Myocyte (in vitro differentiated cells): Measurements from ENCODE around the gene OMG. TPM values are rescaled to one million over a fixed set of nuclear protein-coding genes. Genes with fewer than 3 reads are reported as not detected.
"Not testable (repeated sequence)": the region's sequence is repeated elsewhere in the genome, so short reads cannot be mapped to it uniquely, and the experiment has no call there.

Experiments used
- DNase-seq: peaks from one replicate; pipeline ENCODE4 v3.0.0-alpha.2; 2012; ENCODE audit warnings: low read depth
- polyA plus RNA-seq: library from polyadenylated mRNA; unstranded; fragments of >200 nt; gene quantifications from one replicate; pipeline ENCODE4 v1.2.1, GENCODE V29; 2012; ENCODE audit warnings: missing spikeins
- total RNA-seq: library from RNA; depleted of rRNA; stranded (reverse); fragments of >200 nt; gene quantifications from 2 replicates; pipeline ENCODE4 v1.2.3, GENCODE V29; 2014

The OMG gene, protein sequence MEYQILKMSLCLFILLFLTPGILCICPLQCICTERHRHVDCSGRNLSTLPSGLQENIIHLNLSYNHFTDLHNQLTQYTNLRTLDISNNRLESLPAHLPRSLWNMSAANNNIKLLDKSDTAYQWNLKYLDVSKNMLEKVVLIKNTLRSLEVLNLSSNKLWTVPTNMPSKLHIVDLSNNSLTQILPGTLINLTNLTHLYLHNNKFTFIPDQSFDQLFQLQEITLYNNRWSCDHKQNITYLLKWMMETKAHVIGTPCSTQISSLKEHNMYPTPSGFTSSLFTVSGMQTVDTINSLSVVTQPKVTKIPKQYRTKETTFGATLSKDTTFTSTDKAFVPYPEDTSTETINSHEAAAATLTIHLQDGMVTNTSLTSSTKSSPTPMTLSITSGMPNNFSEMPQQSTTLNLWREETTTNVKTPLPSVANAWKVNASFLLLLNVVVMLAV
- total RNA-seq = 0.27 and 4.2 TPM in 2 replicates
- 2.0 TPM for polyA plus RNA-seq

DNA sequence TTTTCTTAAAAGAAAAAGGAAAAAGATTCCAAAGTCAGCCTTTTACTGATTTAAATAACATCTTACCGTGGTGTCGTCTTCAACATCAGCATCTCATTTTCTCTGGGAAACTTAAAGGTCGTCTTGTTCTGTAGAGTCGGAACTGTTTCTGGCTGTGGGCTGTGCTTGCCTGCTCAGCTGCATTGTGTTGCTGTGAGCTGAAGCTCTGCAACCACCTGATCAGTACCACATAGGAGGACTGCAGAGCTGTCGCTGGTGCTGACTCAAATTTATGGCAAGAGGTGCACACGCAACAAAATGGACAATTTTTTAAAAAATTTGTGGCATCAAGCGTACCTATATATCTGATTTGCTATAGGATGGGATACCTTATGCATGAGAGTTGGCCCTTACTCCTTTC is at the start of gene OMG:
TSS of gene OMG (minus strand) at position 150 of the 400 bp plus-strand sequence. CDS start 908 bp downstream, outside the sequence.
- DNase-seq = no peak

DNA sequence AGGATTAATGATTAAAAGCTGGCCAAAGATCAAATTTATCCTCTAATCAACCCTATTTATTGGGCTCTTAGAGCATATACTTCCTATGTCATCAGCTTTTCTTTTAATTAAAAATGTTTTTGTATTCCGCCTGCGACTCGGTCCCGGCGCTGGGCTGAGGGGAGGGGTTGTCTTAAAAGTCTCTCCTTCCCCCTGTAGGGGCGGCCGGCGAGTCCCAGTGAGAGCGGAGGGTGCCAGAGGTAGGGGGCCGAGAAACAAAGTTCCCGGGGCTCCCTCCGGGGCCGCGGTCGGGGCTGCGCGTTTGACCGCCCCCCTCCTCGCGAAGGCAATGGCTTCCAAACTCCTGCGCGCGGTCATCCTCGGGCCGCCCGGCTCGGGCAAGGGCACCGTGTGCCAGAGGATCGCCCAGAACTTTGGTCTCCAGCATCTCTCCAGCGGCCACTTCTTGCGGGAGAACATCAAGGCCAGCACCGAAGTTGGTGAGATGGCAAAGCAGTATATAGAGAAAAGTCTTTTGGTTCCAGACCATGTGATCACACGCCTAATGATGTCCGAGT is 48.2 kb upstream of the OMG start:
- DNase-seq = not testable (repeated sequence)

DNA sequence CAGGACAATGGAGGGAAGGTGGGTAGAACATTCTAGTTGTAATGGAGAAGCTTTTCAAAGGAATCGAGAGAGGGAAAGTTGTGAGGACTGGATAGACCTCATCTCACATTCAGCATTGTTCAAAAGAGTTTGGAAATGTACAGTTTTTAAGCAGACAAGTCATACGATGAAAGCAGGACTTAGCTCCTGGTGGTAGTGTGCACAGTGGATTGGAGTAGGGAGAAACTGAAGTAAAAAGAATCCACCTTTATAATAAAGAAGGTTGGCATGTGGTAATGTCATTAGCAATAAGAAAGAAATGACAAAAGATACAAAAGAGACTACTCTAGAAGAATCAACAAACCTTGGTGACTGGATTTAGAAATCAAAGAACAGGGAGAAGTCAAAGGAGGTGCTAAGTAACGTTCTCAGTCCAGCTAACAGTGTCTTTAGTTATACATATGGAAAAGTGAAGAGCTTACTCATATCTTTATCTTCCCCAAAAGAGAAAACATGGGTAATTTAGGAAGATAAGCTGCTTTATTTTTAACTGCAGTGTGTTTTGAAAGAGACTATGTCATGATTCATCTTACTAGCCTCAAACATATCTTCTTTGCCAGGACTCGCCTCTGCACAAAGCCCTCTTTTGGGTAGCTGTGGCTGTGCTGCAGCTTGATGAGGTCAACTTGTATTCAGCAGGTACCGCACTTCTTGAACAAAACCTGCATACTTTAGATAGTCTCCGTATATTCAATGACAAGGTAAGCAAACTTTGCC is 43.0 kb upstream of the OMG start:
- peak; percentile 57 for DNase-seq

DNA sequence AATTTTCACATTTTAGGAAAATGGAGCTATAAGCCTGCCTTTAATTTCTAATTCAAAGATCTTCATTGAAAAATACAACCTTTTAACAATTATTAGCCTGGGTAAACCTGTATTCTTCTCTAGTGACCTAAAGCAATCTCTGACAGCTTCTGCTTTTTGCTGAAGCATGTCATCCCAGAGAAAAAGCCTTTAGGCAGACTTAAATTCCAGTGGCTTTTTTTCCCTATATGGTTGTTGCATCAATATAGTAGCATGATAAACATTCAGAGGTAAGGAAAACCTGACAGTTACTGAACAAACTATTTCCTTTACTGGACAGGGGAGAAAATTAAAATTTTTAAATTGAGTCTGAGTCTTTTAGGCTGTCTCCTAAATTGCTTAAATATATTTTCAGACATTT is 32.2 kb upstream of the OMG start:
- DNase-seq = no peak

DNA sequence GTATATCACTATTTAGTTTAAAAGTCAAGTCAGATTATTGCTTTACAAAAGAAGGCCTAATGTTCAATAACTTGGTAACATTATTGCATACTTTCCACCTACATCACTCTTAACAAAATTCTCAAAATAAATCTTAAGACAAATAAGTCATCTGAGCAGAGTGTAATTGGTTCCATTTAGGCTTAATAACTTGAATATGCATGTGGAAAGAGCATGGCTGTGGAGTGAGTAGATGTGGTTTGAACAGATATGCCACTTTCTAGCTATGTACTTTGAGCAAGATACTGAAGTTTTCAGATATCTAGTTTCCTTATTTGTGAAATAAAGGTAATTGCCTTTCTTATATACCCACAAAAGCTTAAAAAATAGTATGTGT is 31.1 kb upstream of the OMG start:
- peak; percentile 23 for DNase-seq

DNA sequence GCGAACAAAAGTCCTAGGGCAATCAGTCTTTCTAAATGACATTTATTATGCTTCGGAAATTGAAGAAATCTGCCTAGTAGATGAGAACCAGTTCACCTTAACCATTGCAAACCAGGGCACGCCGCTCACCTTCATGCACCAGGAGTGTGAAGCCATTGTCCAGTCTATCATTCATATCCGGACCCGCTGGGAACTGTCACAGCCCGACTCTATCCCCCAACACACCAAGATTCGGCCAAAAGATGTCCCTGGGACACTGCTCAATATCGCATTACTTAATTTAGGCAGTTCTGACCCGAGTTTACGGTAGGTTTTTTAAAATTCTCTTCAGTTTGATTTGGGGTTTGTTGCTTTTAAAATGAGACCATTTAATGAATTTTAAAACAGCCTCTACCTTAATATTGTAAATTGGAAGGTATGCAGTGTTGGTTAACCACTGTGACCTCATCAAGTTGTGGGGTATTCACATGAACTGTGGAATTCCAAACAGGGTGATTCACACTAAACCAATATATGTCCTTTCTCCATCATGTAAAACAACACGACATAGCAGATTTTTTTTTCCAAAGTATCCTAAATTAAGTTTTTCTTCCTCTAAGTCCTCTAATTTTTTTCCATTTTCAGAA is 30.6 kb upstream of the OMG start:
- peak; percentile 66 for DNase-seq

DNA sequence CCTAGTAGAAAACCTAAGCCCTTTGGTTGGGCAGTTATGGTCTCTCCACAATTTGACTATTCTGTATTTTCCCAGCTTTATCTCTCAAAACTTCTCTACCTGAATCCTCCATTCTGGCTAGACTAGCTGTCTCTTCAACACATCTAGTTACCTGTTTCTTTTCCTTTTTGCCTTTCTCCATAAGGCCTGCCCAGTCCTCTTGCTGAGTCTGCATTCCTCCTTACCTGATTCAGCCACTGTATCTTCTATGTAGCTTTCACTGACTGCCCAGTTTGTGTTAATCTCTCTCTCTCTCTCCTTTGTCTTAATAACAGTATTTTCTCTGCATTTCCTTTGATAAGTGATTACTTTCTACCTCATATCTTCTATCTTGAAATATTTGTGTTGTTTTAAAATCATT is 26.5 kb upstream of the OMG start:
- no peak for DNase-seq

DNA sequence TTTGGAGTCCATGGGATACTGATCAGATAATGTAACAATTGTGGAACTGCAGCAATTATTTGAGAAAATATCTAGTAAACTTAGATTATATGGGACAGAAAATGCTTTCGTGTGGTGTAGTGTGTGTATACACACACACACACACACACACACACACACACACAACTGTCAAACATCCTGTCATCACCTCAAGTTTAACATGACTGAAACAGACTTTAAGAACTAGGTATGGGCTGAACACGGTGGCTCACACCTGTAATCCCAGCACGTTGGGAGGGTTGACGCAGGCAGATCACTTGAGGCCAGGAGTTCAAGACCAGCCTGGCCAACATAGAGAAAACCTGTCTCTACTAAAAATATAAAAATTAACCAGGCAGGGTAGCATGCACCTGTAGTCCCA is 24.9 kb upstream of the OMG start:
- DNase-seq = no peak

DNA sequence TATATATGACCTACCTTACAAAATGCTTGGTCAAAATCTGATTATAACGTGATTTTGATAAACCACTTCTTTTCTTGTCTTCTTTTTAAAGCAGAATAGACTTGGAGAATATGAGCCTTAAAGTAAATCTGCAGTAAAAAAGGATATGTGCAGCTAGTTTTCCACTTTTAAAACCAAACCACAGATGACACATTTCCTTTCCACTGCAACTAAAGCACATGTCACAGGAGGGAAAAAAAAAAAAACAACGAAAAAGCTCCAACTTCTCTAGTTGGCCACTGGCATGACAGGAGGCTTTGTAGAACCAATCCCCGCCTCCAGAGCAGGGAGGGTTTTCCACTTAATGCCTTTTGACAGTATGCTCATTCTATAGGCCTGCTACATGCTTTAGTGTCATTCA is 24.4 kb upstream of the OMG start, which contains the start of gene EVI2A:
TSS of gene EVI2A (minus strand) at position 142 of the 400 bp plus-strand sequence. CDS start 2,609 bp downstream, outside the sequence.
- DNase-seq = peak; percentile 76

DNA sequence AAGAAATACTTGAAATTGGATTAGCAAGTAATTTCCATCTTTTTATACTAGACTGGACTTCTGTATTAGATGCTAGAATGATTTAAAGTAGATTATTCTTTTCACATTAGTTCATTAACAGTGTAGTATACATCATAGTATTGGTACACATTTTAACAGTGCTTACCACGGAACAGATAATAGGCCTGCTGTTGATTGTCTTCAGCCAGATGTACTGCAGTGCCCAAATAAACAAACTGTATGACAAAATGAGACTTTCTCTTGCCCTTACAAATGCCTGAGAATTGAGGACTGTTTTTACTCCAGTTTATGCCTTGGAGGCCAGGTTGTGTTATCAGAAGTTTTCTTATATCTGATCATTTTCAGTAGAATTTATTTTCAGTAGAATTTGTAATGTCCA is 23.8 kb upstream of the OMG start:
- peak; percentile 32 for DNase-seq

DNA sequence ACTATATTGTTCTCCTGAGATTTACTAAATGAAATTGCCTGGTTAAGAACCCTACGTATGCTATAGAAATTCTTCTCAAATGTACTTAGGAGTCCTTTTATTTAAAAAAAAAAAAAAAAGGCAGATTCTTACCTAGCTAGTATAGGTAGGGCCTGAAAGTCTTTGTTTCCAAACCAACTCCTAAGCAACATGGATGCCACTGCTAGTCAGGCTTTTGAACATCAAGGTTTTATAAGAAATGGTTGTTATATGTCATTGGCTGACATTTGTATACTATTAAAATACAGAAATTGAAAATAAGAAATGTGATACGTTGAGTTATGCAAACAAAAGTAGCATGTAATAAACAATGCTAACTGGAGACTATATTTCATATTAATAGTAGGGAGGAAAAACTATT is 23.2 kb upstream of the OMG start:
- DNase-seq = no peak

DNA sequence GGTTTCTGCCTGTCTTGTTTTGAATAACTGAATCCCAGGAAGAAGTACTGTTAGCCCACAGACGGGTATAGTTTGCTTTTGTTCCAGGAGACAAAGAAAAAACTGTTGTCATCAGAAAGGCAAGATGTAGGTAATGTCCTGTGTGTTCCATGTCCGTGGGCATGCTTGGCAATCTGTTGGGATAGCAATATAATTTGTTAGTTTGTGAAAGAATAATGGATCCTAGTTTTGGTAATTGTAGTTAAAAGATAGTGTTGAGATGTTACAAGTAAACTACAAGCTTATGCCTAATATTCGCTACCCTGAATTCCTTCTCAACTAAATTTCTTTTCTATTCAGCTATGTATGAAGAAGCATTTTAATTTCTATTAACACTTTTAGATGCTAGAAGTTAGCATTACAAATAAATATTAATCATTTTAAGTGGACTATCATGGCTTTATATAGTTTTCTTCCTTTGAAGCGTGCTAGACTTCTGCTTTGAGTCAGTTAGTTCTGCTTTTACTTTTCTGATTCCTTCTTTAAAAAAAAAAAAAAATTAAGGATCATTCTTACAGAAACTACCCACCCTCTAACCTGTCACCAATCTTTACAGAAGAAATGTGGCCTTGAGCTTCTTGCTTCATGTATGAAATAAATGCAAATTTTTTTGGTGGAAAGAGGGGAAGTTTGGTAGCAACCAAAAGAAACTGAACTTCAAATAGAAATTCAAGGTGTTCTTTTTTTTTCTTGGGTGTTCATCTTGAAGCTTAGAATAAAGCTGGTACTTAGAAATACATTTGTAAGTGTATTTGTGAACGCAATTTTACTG is 22.0 kb upstream of the OMG start:
- DNase-seq = peak; percentile 54

DNA sequence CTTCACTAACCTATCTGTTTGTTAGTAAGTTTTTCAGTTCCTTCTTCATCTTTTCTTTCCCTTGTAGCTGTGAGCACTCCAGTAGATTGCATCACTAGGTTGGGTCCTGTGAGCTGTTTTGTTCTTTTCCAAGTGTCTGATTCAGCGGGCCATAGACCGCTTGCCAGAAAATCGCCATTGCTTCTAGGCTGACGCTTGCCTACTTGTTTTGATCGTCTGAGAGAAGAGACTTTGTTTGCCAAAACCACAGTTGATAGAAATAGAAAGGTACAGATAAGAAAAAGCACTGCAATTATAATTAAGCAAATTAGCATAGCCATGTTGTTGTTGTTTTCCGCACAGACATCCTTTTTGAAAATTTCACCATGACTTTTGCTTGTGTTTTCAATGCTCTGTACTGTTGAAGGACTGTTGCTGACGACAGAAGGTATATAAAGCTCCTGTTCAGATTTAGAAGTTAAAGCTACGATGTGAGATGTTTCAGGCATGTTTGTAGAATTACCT is 21.3 kb upstream of the OMG start:
- DNase-seq = peak; percentile 82

DNA sequence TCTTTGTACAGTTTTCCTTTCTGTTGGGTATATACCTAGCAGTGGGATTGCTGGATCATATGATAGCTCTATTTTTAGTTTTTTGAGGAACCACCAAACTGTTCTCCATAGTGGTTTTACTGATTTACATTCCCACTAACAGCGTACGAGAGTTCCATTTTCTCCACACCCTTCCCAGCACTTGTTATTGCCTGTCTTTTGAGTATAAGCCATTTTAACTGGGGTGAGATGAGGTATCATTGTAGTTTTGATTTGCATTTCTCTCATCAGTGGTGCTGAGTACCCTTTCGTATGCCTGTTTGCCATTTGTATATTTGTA is 17.7 kb upstream of the OMG start:
- DNase-seq = no peak

DNA sequence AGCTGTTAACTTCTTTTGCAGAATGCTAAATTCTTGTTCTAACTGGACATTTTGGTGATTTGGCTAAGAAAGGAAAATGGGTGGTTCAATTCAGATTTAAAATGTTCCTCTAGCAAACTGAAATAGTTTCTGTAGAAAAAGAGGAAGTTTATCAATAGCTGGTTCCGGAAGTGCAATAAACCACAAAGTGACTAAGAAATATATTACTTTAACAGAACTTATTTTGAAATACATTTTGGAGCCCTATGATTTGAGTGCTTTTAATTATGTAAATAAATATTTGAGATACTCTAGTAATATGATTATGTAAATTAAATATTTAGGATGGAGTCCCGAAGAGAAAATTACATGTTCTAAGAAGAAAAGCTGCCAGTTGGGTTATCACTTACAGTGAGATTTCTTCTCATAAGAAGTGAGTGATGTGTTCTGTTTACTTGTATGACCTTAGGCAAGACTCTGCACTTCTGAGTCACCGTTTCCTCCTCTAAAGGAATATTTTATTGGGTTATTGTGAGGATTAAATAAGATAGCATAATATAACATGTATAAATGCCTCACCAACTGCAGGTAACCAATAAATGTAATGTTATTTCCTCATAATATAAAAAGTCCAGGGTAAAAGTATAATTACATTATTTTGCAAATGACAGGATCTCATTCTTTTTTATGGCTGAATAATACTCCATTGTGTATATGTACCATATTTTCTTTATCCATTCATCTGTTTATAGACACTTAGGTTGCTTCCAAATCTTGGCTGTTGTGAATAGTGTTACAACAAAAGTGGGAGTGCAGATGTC is 17.1 kb upstream of the OMG start, which contains the start of gene EVI2B:
TSS of gene EVI2B (minus strand) at position 73 of the 800 bp plus-strand sequence. CDS start 8,445 bp downstream, outside the sequence.
- peak; percentile 16 for DNase-seq

DNA sequence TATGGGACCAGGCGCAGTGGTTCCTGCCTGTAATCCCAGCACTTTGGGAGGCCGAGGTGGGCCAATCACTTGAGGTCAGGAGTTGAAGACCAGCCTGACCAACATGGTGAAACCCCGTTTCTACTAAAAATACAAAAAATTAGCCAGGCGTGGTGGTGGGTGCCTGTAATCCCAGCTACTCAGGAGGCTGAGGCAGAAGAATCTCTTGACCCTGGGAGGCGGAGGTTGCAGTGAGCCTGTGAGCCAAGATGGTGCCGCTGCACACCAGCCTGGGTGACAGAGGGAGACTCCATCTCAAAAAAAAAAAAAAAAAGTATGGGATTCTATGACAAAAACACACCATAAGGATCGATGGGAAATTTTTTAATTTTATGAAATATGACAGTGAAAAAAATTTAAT is 15.2 kb upstream of the OMG start:
- DNase-seq = not testable (repeated sequence)

DNA sequence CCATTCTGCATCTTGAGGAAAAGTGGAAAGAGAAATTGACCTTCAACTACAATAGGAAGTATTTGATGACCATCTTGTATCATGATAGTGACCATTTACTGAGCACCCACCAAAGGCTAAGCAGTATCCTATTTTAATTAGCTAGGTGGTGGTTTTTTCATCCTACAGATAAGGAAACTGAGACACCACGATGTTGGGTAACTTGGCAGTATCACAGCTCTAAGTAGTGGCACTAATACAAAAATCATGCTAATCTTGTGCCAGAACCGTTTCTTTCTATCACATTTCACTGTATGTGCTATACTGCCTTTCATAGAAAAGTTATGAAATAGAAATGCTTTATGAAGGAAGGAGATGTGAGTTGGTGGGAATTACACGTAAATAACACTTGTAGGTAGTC is 14.5 kb upstream of the OMG start:
- no peak for DNase-seq

DNA sequence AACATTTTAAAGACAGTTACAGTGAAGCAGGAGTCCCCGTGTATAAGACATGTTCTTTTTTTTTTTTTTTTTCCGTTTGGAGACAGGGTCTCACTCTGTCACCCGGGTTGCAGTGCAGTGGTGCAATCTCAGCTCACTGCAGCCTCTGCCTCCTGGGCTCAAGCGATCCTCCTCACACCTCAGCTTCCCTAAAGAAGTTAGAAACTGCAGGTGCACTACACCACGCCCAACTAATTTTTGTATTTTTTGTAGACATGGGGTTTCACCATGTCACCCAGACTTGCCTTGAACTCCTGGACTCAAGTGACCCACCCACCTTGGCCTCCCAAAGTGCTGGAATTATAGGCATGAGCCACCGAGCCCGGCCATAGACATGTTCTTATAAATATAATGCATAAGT is 13.8 kb upstream of the OMG start:
- no peak for DNase-seq

DNA sequence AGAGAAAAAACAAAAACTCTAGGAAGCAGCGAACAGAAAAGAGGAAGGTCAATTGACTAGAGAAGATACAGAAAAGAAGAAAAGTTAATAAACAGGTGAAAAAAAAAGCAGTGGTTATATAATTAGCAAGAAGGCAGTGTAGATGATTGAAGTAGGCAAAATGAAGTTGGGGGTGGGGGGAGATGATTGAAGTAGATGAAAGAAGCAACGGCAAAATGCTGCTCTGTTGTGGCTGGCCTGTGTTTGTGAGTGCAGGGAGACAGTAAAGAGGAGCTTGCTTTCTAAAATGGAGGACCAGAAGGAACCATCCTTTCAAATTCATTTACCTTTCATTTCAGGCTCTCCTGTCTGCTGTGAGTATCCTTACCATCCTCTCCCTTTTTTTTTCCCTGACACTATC is 13.2 kb upstream of the OMG start:
- no peak for DNase-seq

DNA sequence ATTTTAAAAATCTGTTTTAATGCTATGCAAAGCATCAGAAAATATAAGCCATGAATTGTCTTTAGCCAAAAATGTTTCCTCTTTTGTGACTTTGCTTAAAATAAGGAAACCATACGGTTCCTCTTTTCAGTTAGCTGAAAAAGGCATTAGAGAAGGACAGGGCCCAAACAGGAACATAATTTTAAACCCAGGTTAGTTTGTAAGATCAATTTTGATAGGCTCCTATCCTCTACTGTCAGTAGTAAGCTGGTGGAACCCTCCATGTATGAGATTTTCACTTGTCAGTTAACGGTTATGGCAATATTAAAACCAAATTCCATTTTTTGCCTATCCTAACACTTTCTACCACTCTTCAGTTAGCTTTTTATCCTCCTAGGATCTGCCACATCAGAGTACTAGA is 12.5 kb upstream of the OMG start:
- no peak for DNase-seq
